ENCODE results near the gene PRPF6.

Gene PRPF6

DNA sequence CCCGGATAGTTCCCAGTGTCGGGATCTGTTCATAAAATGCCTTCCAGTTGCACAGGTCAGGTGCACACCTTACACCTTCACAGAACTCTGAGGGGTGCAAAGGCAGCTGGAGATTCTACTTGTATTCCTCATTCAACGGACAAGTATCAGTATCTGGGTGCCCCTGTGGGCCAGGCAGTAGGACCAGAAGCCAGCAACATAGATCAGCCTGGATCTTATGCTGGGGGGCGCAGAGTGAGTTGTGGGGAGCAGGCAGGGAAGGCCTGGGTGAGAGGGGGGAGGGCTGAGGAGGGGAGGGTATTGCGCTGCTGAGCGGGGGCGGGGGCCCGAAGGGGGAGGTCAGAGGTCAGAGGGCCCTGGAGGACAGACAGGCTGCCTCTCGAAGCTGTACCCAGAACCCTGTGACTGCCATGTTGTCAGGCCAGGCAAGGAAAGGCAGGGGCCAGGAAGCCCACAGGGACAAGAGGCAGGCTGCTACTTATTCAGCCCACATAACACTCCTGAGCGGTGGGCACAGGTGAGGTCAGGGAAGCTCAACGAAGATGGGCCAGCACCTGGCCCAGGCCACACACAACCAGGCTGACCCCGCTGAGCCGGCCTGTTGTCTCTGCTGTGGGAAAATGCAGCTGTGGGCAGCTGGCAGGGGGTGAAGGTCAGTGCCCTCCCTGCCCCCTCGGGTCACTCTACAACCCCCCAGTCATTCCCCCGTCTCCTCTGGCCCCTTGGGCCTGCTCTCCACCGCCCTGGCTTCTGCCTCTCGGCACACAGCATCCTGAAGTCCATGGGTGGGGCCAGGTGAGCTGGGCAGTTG lies 100.1 kb downstream of the PRPF6 start:
- no peak for DNase-seq

- DNase-seq, result no peak
Observed at GRCh38 chr20:64081624-64081964, 100.7 kb downstream of the PRPF6 start.

- no peak for DNase-seq
Observed at GRCh38 chr20:64082126-64082731, 101.3 kb downstream of the PRPF6 start.
